Measurements from ENCODE around the gene CPED1.

DNA sequence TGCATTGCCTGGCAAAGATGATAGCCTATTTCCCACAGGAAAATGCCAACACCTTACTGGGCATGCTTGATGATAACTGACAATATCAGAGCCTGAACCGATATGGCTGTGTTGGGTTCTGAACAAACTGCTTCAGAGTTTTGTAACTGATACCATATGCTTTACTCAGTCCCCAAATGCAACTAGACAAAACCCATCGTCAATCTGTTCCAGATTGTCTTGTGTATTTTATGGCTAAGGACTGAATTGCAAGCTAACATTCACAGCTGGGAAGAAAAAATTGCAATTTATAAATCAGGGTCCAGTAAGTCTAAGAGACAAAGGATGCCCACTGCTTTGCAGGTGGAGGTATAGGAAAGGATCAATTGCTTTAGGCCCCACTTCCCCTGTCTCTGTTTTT, 223.5 kb downstream of the CPED1 start:
- TF ChIP-seq POLR2A (IDR thresholded peaks at IDR 0.05) (no peak), POLR2AphosphoS5 (IDR thresholded peaks at IDR 0.05; ENCODE audit: insufficient read depth in 1 of 2, low read depth in 1 of 2) (no peak)
- TF ChIP-seq, protein P1, sequence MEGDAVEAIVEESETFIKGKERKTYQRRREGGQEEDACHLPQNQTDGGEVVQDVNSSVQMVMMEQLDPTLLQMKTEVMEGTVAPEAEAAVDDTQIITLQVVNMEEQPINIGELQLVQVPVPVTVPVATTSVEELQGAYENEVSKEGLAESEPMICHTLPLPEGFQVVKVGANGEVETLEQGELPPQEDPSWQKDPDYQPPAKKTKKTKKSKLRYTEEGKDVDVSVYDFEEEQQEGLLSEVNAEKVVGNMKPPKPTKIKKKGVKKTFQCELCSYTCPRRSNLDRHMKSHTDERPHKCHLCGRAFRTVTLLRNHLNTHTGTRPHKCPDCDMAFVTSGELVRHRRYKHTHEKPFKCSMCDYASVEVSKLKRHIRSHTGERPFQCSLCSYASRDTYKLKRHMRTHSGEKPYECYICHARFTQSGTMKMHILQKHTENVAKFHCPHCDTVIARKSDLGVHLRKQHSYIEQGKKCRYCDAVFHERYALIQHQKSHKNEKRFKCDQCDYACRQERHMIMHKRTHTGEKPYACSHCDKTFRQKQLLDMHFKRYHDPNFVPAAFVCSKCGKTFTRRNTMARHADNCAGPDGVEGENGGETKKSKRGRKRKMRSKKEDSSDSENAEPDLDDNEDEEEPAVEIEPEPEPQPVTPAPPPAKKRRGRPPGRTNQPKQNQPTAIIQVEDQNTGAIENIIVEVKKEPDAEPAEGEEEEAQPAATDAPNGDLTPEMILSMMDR (IDR thresholded peaks at IDR 0.05) = no peak

All from vagina (tissue), 2 donors.